WTC11 (cell line): Measurements from ENCODE around the gene HSDL1. TPM values are rescaled to one million over a fixed set of nuclear protein-coding genes. Genes with fewer than 3 reads are reported as not detected.

ENCODE experiments used
- ATAC-seq: fragments of 200-7000 bp; cut with Tn5 transposase; 2 replicates; pipeline ENCODE4 v1.10.0; 2021; ENCODE audit warnings: mild to moderate bottlenecking, moderate library complexity
- CTCF ChIA-PET: fragments of 300-600 bp; sonication (Branson Sonifier 250); formaldehyde crosslinking; loops from one replicate; lab custom pipeline; 2021; ENCODE audit warnings: antibody characterized with exemption; lab: Charles Lee
- POLR2A ChIA-PET: fragments of 350-600 bp; sonication (Branson Sonifier 250); formaldehyde crosslinking; loops from one replicate; lab custom pipeline; 2021; ENCODE audit warnings: antibody characterized with exemption; lab: Charles Lee
- DNase-seq: peaks from one replicate; pipeline ENCODE4 v3.0.0; 2021; ENCODE audit warnings: low spot score
- H3K27ac Mint-ChIP-seq: 2 replicates; pipeline ENCODE4 v1.8.0; 2021; ENCODE audit warnings: mixed read lengths
- H3K27me3 Mint-ChIP-seq: 2 replicates; pipeline ENCODE4 v1.8.0; 2021; ENCODE audit warnings: low read depth, mild to moderate bottlenecking, moderate library complexity, mixed read lengths
- H3K36me3 Mint-ChIP-seq: 2 replicates; pipeline ENCODE4 v1.8.0; 2021; ENCODE audit warnings: mixed read lengths
- H3K4me1 Mint-ChIP-seq: 2 replicates; pipeline ENCODE4 v1.8.0; 2022; ENCODE audit warnings: mixed read lengths
- H3K4me3 Mint-ChIP-seq: 2 replicates; pipeline ENCODE4 v1.8.0; 2021; ENCODE audit warnings: mild to moderate bottlenecking, moderate library complexity, mixed read lengths
- H3K9me3 Mint-ChIP-seq: 2 replicates; pipeline ENCODE4 v1.8.0; 2021; ENCODE audit warnings: mixed read lengths
- ATF1 ChIP-seq: sonication (generic); formaldehyde crosslinking; IDR thresholded peaks from 2 replicates; pipeline ENCODE4 v1.8.1; 2023; ENCODE audit warnings: mild to moderate bottlenecking, moderate library complexity, missing genetic modification reagents
- CREB1 ChIP-seq: sonication (generic); formaldehyde crosslinking; IDR thresholded peaks from 2 replicates; pipeline ENCODE4 v1.8.0; 2023; ENCODE audit warnings: mild to moderate bottlenecking, missing genetic modification reagents
- CREM ChIP-seq: sonication (generic); formaldehyde crosslinking; IDR thresholded peaks from 2 replicates; pipeline ENCODE4 v1.8.1; 2022; ENCODE audit warnings: mild to moderate bottlenecking, missing genetic modification reagents, moderate library complexity
- EMX1 ChIP-seq: fragments of 250-450 bp; sonication (Bioruptor Pico); IDR thresholded peaks from 2 replicates; pipeline ENCODE4 v1.8.0; 2021; ENCODE audit warnings: mild to moderate bottlenecking
- ESRRA ChIP-seq: sonication (generic); formaldehyde crosslinking; IDR thresholded peaks from 2 replicates; pipeline ENCODE4 v1.8.1; 2022; ENCODE audit warnings: mild to moderate bottlenecking, missing genetic modification reagents, borderline replicate concordance
- MXD4 ChIP-seq: fragments of 250-450 bp; sonication (Bioruptor Pico); IDR thresholded peaks from 2 replicates; pipeline ENCODE4 v1.8.0; 2021; ENCODE audit warnings: mild to moderate bottlenecking, moderate library complexity, borderline replicate concordance
- SMAD4 ChIP-seq: sonication (generic); formaldehyde crosslinking; IDR thresholded peaks from 2 replicates; pipeline ENCODE4 v1.8.0; 2022; ENCODE audit warnings: mild to moderate bottlenecking, missing genetic modification reagents
- ZNF396 ChIP-seq: fragments of 250-450 bp; sonication (Bioruptor Pico); IDR thresholded peaks from 2 replicates; pipeline ENCODE4 v1.8.0; 2021; ENCODE audit warnings: mild to moderate bottlenecking, moderate library complexity, borderline replicate concordance
- ZNF416 ChIP-seq: fragments of 250-450 bp; sonication (Bioruptor Pico); IDR thresholded peaks from 2 replicates; pipeline ENCODE4 v1.9.0; 2021; ENCODE audit warnings: mild to moderate bottlenecking, inconsistent platforms
- ZNF423 ChIP-seq: fragments of 250-450 bp; sonication (Bioruptor Pico); IDR thresholded peaks from 2 replicates; pipeline ENCODE4 v2.1.2; 2022; ENCODE audit warnings: mild to moderate bottlenecking, moderate library complexity
- ZNF671 ChIP-seq: fragments of 250-450 bp; sonication (Bioruptor Pico); IDR thresholded peaks from 2 replicates; pipeline ENCODE4 v1.8.0; 2021; ENCODE audit warnings: mild to moderate bottlenecking
- total RNA-seq: library from RNA; stranded (reverse); gene quantifications from 3 replicates; pipeline ENCODE4 v1.2.3, GENCODE V29; 2021
- TF ChIP-seq, protein P1 (sequence below): sonication (generic); formaldehyde crosslinking; IDR thresholded peaks from 2 replicates; pipeline ENCODE4 v1.8.1; 2022; ENCODE audit warnings: mild to moderate bottlenecking, moderate library complexity, missing genetic modification reagents
- TF ChIP-seq, protein P2 (sequence below): sonication (generic); formaldehyde crosslinking; conservative IDR thresholded peaks from 2 replicates; pipeline ENCODE4 v1.8.1; 2022; ENCODE audit warnings: mild to moderate bottlenecking, missing genetic modification reagents
- TF ChIP-seq, protein P3 (sequence below): fragments of 250-450 bp; sonication (Bioruptor Pico); IDR thresholded peaks from 2 replicates; pipeline ENCODE4 v1.9.0; 2021; ENCODE audit warnings: mild to moderate bottlenecking
- TF ChIP-seq, protein P4 (sequence below): sonication (generic); formaldehyde crosslinking; IDR thresholded peaks from 2 replicates; pipeline ENCODE4 v1.8.1; 2023; ENCODE audit warnings: mild to moderate bottlenecking, missing genetic modification reagents, moderate library complexity
- TF ChIP-seq, protein P5 (sequence below): sonication (generic); formaldehyde crosslinking; IDR thresholded peaks from 2 replicates; pipeline ENCODE4 v1.8.1; 2023; ENCODE audit warnings: mild to moderate bottlenecking, missing genetic modification reagents
- TF ChIP-seq, protein P6 (sequence below): sonication (generic); formaldehyde crosslinking; IDR thresholded peaks from 2 replicates; pipeline ENCODE4 v1.8.0; 2022; ENCODE audit warnings: mild to moderate bottlenecking, missing genetic modification reagents
- TF ChIP-seq, protein P7 (sequence below): fragments of 250-450 bp; sonication (Bioruptor Pico); IDR thresholded peaks from 2 replicates; pipeline ENCODE4 v1.8.0; 2021; ENCODE audit warnings: mild to moderate bottlenecking
- TF ChIP-seq, protein P8 (sequence below): fragments of 250-450 bp; sonication (Bioruptor Pico); IDR thresholded peaks from 2 replicates; pipeline ENCODE4 v1.9.0; 2021; ENCODE audit warnings: moderate library complexity, mild to moderate bottlenecking, inconsistent platforms, borderline replicate concordance
- TF ChIP-seq, protein P9 (sequence below): sonication (generic); formaldehyde crosslinking; IDR thresholded peaks from 2 replicates; pipeline ENCODE4 v1.8.1; 2022; ENCODE audit warnings: low read depth, mild to moderate bottlenecking, moderate library complexity, missing genetic modification reagents, borderline replicate concordance

The HSDL1 gene
- total RNA-seq, 1 experiment from 2014 or later, result 48.6 TPM

DNA sequence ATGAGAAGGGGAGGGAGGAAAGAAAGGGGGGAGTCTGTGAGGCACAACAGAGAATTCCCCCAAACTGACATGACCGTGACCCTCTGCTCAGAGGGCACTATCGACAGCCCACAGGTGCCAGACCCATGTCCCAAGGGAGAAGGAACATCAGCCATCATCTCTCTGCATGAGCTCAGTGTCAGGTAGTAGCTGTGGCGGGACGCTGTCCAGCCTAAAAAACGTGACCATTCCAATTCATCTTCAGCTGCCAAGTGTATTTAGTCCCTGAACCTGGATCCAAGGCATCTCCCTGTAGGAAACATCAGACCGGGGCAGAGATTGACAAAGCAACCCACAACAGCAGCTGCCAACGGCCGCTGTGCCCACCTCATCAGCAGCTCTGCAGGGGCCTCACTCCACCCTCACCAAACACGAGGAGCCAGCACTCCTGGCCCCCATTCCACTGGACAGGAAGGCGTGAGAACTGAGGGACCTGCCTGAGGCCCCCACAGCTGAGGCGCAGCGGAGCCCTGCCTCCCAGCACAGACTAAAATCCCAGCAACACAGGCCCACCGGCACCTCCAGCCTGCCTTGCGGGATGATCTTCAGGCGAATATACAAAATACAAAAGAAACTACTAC lies 33.3 kb upstream of the HSDL1 start:
- DNase-seq, result no peak
- TF ChIP-seq SMAD4 (CRISPR knock-in tag) (no peak), ZNF423 (no peak), CREM (no peak), MXD4 (CRISPR knock-in tag) (no peak), ZNF671 (CRISPR knock-in tag) (no peak), ZNF416 (no peak), ATF1 (CRISPR knock-in tag) (no peak), ZNF396 (CRISPR knock-in tag) (no peak), ESRRA (no peak), EMX1 (CRISPR knock-in tag) (no peak), CREB1 (CRISPR knock-in tag) (no peak)
- TF ChIP-seq, protein P1, sequence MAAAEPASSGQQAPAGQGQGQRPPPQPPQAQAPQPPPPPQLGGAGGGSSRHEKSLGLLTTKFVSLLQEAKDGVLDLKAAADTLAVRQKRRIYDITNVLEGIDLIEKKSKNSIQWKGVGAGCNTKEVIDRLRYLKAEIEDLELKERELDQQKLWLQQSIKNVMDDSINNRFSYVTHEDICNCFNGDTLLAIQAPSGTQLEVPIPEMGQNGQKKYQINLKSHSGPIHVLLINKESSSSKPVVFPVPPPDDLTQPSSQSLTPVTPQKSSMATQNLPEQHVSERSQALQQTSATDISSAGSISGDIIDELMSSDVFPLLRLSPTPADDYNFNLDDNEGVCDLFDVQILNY, result no peak
- TF ChIP-seq, protein P2, sequence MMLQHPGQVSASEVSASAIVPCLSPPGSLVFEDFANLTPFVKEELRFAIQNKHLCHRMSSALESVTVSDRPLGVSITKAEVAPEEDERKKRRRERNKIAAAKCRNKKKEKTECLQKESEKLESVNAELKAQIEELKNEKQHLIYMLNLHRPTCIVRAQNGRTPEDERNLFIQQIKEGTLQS, result no peak
- TF ChIP-seq, protein P3, sequence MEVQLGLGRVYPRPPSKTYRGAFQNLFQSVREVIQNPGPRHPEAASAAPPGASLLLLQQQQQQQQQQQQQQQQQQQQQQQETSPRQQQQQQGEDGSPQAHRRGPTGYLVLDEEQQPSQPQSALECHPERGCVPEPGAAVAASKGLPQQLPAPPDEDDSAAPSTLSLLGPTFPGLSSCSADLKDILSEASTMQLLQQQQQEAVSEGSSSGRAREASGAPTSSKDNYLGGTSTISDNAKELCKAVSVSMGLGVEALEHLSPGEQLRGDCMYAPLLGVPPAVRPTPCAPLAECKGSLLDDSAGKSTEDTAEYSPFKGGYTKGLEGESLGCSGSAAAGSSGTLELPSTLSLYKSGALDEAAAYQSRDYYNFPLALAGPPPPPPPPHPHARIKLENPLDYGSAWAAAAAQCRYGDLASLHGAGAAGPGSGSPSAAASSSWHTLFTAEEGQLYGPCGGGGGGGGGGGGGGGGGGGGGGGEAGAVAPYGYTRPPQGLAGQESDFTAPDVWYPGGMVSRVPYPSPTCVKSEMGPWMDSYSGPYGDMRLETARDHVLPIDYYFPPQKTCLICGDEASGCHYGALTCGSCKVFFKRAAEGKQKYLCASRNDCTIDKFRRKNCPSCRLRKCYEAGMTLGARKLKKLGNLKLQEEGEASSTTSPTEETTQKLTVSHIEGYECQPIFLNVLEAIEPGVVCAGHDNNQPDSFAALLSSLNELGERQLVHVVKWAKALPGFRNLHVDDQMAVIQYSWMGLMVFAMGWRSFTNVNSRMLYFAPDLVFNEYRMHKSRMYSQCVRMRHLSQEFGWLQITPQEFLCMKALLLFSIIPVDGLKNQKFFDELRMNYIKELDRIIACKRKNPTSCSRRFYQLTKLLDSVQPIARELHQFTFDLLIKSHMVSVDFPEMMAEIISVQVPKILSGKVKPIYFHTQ (CRISPR knock-in tag), result no peak
- TF ChIP-seq, protein P4, sequence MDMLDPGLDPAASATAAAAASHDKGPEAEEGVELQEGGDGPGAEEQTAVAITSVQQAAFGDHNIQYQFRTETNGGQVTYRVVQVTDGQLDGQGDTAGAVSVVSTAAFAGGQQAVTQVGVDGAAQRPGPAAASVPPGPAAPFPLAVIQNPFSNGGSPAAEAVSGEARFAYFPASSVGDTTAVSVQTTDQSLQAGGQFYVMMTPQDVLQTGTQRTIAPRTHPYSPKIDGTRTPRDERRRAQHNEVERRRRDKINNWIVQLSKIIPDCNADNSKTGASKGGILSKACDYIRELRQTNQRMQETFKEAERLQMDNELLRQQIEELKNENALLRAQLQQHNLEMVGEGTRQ, result no peak
- TF ChIP-seq, protein P5, sequence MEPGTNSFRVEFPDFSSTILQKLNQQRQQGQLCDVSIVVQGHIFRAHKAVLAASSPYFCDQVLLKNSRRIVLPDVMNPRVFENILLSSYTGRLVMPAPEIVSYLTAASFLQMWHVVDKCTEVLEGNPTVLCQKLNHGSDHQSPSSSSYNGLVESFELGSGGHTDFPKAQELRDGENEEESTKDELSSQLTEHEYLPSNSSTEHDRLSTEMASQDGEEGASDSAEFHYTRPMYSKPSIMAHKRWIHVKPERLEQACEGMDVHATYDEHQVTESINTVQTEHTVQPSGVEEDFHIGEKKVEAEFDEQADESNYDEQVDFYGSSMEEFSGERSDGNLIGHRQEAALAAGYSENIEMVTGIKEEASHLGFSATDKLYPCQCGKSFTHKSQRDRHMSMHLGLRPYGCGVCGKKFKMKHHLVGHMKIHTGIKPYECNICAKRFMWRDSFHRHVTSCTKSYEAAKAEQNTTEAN (CRISPR knock-in tag), result no peak
- TF ChIP-seq, protein P6, sequence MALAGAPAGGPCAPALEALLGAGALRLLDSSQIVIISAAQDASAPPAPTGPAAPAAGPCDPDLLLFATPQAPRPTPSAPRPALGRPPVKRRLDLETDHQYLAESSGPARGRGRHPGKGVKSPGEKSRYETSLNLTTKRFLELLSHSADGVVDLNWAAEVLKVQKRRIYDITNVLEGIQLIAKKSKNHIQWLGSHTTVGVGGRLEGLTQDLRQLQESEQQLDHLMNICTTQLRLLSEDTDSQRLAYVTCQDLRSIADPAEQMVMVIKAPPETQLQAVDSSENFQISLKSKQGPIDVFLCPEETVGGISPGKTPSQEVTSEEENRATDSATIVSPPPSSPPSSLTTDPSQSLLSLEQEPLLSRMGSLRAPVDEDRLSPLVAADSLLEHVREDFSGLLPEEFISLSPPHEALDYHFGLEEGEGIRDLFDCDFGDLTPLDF, result no peak
- TF ChIP-seq, protein P7, sequence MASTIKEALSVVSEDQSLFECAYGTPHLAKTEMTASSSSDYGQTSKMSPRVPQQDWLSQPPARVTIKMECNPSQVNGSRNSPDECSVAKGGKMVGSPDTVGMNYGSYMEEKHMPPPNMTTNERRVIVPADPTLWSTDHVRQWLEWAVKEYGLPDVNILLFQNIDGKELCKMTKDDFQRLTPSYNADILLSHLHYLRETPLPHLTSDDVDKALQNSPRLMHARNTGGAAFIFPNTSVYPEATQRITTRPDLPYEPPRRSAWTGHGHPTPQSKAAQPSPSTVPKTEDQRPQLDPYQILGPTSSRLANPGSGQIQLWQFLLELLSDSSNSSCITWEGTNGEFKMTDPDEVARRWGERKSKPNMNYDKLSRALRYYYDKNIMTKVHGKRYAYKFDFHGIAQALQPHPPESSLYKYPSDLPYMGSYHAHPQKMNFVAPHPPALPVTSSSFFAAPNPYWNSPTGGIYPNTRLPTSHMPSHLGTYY (CRISPR knock-in tag), result no peak
- TF ChIP-seq, protein P8, sequence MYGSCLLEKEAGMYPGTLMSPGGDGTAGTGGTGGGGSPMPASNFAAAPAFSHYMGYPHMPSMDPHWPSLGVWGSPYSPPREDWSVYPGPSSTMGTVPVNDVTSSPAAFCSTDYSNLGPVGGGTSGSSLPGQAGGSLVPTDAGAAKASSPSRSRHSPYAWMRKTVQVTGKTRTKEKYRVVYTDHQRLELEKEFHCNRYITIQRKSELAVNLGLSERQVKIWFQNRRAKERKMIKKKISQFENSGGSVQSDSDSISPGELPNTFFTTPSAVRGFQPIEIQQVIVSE (CRISPR knock-in tag), result no peak
- TF ChIP-seq, protein P9, sequence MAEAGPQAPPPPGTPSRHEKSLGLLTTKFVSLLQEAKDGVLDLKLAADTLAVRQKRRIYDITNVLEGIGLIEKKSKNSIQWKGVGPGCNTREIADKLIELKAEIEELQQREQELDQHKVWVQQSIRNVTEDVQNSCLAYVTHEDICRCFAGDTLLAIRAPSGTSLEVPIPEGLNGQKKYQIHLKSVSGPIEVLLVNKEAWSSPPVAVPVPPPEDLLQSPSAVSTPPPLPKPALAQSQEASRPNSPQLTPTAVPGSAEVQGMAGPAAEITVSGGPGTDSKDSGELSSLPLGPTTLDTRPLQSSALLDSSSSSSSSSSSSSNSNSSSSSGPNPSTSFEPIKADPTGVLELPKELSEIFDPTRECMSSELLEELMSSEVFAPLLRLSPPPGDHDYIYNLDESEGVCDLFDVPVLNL (CRISPR knock-in tag), result no peak
- TF ChIP-seq, all 79 proteins: peak for 0
- ChIA-PET CTCF (interaction anchor here (1.0 to 4.5 kb wide), 2 partner anchors 9 to 11 kb away, joined by 3 to 51 read pairs; partner anchors contain the start of gene TAF1C), POLR2A (no interaction called here)
- no peak overlapping the region for H3K4me3 Mint-ChIP-seq
- no peaks in the 10 kb centered on the region for H3K9me3 Mint-ChIP-seq
- no peak for ATAC-seq
- H3K4me1 Mint-ChIP-seq, result no peaks in the 10 kb centered on the region
- H3K36me3 Mint-ChIP-seq, result peaks cover 20% of the 10 kb centered on the region; the same call in 1 of the 2 replicates
- H3K27me3 Mint-ChIP-seq, result no peaks in the 10 kb centered on the region
- H3K27ac Mint-ChIP-seq, result no peak overlapping the region
